Vagina (tissue), 2 donors: ENCODE data around the gene POLR3GL. TPM values are rescaled to one million over a fixed set of nuclear protein-coding genes. Genes with fewer than 3 reads are reported as not detected.

Source experiments
- DNase-seq, 2 donors: peaks; one replicate each; pipeline ENCODE4 v3.0.0-alpha.2; 2017; ENCODE audit errors: extremely low spot score in 2 of 2
- H3K27ac ChIP-seq: fragments of 200-600 bp; sonication (generic); one replicate; pipeline ENCODE4 v1.5.1; 2019
- H3K27me3 ChIP-seq: fragments of 200-600 bp; sonication (generic); one replicate; pipeline ENCODE4 v1.5.1; 2019
- H3K36me3 ChIP-seq, 2 donors: fragments of 200-600 bp; sonication (generic); one replicate each; pipeline ENCODE4 v1.5.1; 2017 to 2019
- H3K4me1 ChIP-seq: fragments of 200-600 bp; sonication (generic); one replicate; pipeline ENCODE4 v1.5.1; 2019
- H3K4me3 ChIP-seq, 2 donors: fragments of 200-600 bp; sonication (generic); 1 replicate in 1 of 2; 2 replicates in 1 of 2; pipeline ENCODE4 v1.5.1; 2016 to 2019
- H3K9me3 ChIP-seq: fragments of 200-600 bp; sonication (generic); one replicate; pipeline ENCODE4 v1.5.1; 2019
- CTCF ChIP-seq, 3 experiments: fragments of 450-650 bp in 2 of 3; fragments of 200-600 bp in 1 of 3; sonication (generic) in 1 of 3; IDR thresholded peaks; one replicate each; pipeline ENCODE4 v1.5.1; 2017 to 2019; ENCODE audit warnings: antibody characterized with exemption in 3 of 3, mild to moderate bottlenecking in 2 of 3, moderate library complexity in 2 of 3
- POLR2A ChIP-seq, 2 donors: fragments of 450-650 bp; IDR thresholded peaks; one replicate each; pipeline ENCODE4 v1.6.1; 2017; ENCODE audit warnings: antibody characterized with exemption in 2 of 2, mild to moderate bottlenecking in 2 of 2, moderate library complexity in 2 of 2
- POLR2AphosphoS5 ChIP-seq, 2 donors: sonication (generic); formaldehyde crosslinking; IDR thresholded peaks; one replicate each; pipeline ENCODE4 v1.9.0; 2017; ENCODE audit warnings: antibody characterized with exemption in 2 of 2, mild to moderate bottlenecking in 2 of 2, low read depth in 1 of 2; ENCODE audit not compliant: insufficient read depth in 1 of 2
- intact Hi-C: fragments of 100-400 bp; cut with DNase I; formaldehyde crosslinking; loops from one replicate; pipeline ENCODE4 v1.15.1; 2023
- total RNA-seq: library from RNA; depleted of rRNA; stranded (reverse); fragments of >200 nt; gene quantifications from one replicate; pipeline ENCODE4 v1.2.3, GENCODE V29; 2016

POLR3GL gene
- total RNA-seq, 1 donor from 2014 or later, result 15.0 TPM

- TF ChIP-seq CTCF (IDR thresholded peaks at IDR 0.05), result no peak
- TF ChIP-seq POLR2AphosphoS5 (IDR thresholded peaks at IDR 0.05; ENCODE audit: insufficient read depth in 1 of 2, low read depth in 1 of 2), result peak in 1 of 2 donors; percentile 69
- no peak for TF ChIP-seq POLR2A (IDR thresholded peaks at IDR 0.05)
- Histone ChIP-seq H3K36me3 (peaks cover 0 to 3% of the 10 kb centered on the region in 2 donors), H3K27me3 (no peaks in the 10 kb centered on the region), H3K4me3 (peak overlapping the region; percentile 63 to 84), H3K4me1 (peaks cover 57% of the 10 kb centered on the region), H3K9me3 (no peaks in the 10 kb centered on the region), H3K27ac (peak overlapping the region; percentile 95)
- no peak for DNase-seq
- intact Hi-C loops, result loop anchor here (5.0 kb wide), 1 partner anchor 45 kb away; the partner anchor contains the start of gene PEX11B
Observed at GRCh38 chr1:145962157-145963102, 2.1 kb upstream of the POLR3GL start.

GRCh38 chr1:145963265-145964019, 1.0 kb upstream of the POLR3GL start:
- H3K4me3 ChIP-seq, result peak overlapping the region; percentile 72 to 84
- DNase-seq, result no peak
- TF ChIP-seq POLR2A (IDR thresholded peaks at IDR 0.05), result no peak
- TF ChIP-seq CTCF (IDR thresholded peaks at IDR 0.05), result no peak
- no peak for TF ChIP-seq POLR2AphosphoS5 (IDR thresholded peaks at IDR 0.05; ENCODE audit: insufficient read depth in 1 of 2, low read depth in 1 of 2)
- peak overlapping the region; percentile 95 for H3K27ac ChIP-seq
- H3K9me3 ChIP-seq, result no peaks in the 10 kb centered on the region
- intact Hi-C loops, result loop anchor here (5.0 kb wide), 1 partner anchor 46 kb away; the partner anchor contains the start of gene PEX11B
- H3K27me3 ChIP-seq, result no peaks in the 10 kb centered on the region
- peaks cover 0 to 4% of the 10 kb centered on the region in 2 donors for H3K36me3 ChIP-seq
- peaks cover 57% of the 10 kb centered on the region for H3K4me1 ChIP-seq

- no peaks in the 10 kb centered on the region for H3K27me3 ChIP-seq
- intact Hi-C loops, result no loop called here
- H3K4me3 ChIP-seq, result peak overlapping the region; percentile 67 to 72
- H3K4me1 ChIP-seq, result peaks cover 46% of the 10 kb centered on the region
- TF ChIP-seq CTCF (IDR thresholded peaks at IDR 0.05), result no peak
- no peak for TF ChIP-seq POLR2AphosphoS5 (IDR thresholded peaks at IDR 0.05; ENCODE audit: insufficient read depth in 1 of 2, low read depth in 1 of 2)
- no peak for TF ChIP-seq POLR2A (IDR thresholded peaks at IDR 0.05)
- DNase-seq, result no peak
- peak overlapping the region; percentile 95 for H3K27ac ChIP-seq
- H3K9me3 ChIP-seq, result no peaks in the 10 kb centered on the region
- peaks cover 0 to 4% of the 10 kb centered on the region in 2 donors for H3K36me3 ChIP-seq
Observed at GRCh38 chr1:145965119-145965744, 742 bp downstream of the POLR3GL start.

- H3K36me3 ChIP-seq, result peaks cover 0 to 4% of the 10 kb centered on the region in 2 donors
- H3K9me3 ChIP-seq, result no peaks in the 10 kb centered on the region
- no peak overlapping the region for H3K4me3 ChIP-seq
- no peak overlapping the region for H3K27ac ChIP-seq
- no peaks in the 10 kb centered on the region for H3K27me3 ChIP-seq
- no peak for DNase-seq
- peaks cover 27% of the 10 kb centered on the region for H3K4me1 ChIP-seq
- TF ChIP-seq CTCF (IDR thresholded peaks at IDR 0.05) (no peak), POLR2A (IDR thresholded peaks at IDR 0.05) (no peak), POLR2AphosphoS5 (IDR thresholded peaks at IDR 0.05; ENCODE audit: insufficient read depth in 1 of 2, low read depth in 1 of 2) (no peak)
- intact Hi-C loops, result no loop called here
Observed at GRCh38 chr1:145967288-145967687, 2.8 kb downstream of the POLR3GL start.
